ENCODE measurements around the gene PLAAT1. TPM values are rescaled to one million over a fixed set of nuclear protein-coding genes. Genes with fewer than 3 reads are reported as not detected.

The PLAAT1 gene
- total and polyA plus RNA-seq, 8 donors, result 1.00 to 5.8 (median 1.6) TPM; not detected in 5

- H3K4me3 ChIP-seq, result peak overlapping the region; percentile 45 to 58 (median 55)
- peaks cover 0 to 23% (median 9%) of the 10 kb centered on the region in 3 donors for H3K27me3 ChIP-seq
- peak overlapping the region in 2 of 5 donors; percentile 79 to 83 for H3K27ac ChIP-seq
- intact Hi-C loops (cut with DNase I; ENCODE audit: low total_unique reads), result no loop called here
- DNase-seq, result no peak
- TF ChIP-seq POLR2A (IDR thresholded peaks at IDR 0.05), result no peak
- no peaks in the 10 kb centered on the region for H3K36me3 ChIP-seq
- peaks cover 5 to 16% (median 14%) of the 10 kb centered on the region in 4 donors for H3K4me1 ChIP-seq
- H3K9me3 ChIP-seq, result no peaks in the 10 kb centered on the region
- 78 to 86% (median 84%) methylated on average over 11 of the region's 11 CpGs for WGBS, 5 donors
Measured at GRCh38 chr3:193241716-193242115, 694 bp downstream of the PLAAT1 start.

GRCh38 chr3:193243571-193243970 lies 2.5 kb downstream of the PLAAT1 start:
- 84 to 93% (median 91%) methylated on average over 3 of the region's 3 CpGs for WGBS, 5 donors
- H3K36me3 ChIP-seq, result no peaks in the 10 kb centered on the region

GRCh38 chr3:193248848-193249468 lies 7.9 kb downstream of the PLAAT1 start:
- Histone ChIP-seq H3K9me3 (peaks cover 0 to 40% (median 32%) of the 10 kb centered on the region in 4 donors), H3K4me1 (no peaks in the 10 kb centered on the region), H3K4me3 (no peak overlapping the region), H3K36me3 (no peaks in the 10 kb centered on the region), H3K27me3 (no peaks in the 10 kb centered on the region), H3K27ac (no peak overlapping the region)
- DNase-seq, result no peak
- 54 to 98% (median 95%) methylated on average over 2 of the region's 2 CpGs for WGBS, 5 donors
- intact Hi-C loops (cut with DNase I; ENCODE audit: low total_unique reads), result no loop called here
- TF ChIP-seq EP300 (IDR thresholded peaks at IDR 0.05), result no peak
- no peak for TF ChIP-seq POLR2AphosphoS5 (IDR thresholded peaks at IDR 0.05)
- no peak for TF ChIP-seq CTCF (IDR thresholded peaks at IDR 0.05)
- no peak for TF ChIP-seq POLR2A (IDR thresholded peaks at IDR 0.05)

More at GRCh38 chr3:193243571-193243970, 2.5 kb downstream of the PLAAT1 start:
- no peak overlapping the region for H3K4me3 ChIP-seq
- no peak for DNase-seq
- peaks cover 0 to 15% (median 12%) of the 10 kb centered on the region in 4 donors for H3K9me3 ChIP-seq
- intact Hi-C loops (cut with DNase I; ENCODE audit: low total_unique reads), result no loop called here
- H3K27me3 ChIP-seq, result peaks cover 0 to 23% (median 9%) of the 10 kb centered on the region in 3 donors
- no peak overlapping the region for H3K27ac ChIP-seq
- H3K4me1 ChIP-seq, result peaks cover 5 to 16% (median 14%) of the 10 kb centered on the region in 4 donors
- TF ChIP-seq POLR2A (IDR thresholded peaks at IDR 0.05) (no peak), EP300 (IDR thresholded peaks at IDR 0.05) (no peak), POLR2AphosphoS5 (IDR thresholded peaks at IDR 0.05) (no peak), CTCF (IDR thresholded peaks at IDR 0.05) (no peak)

- Histone ChIP-seq H3K27ac (no peak overlapping the region), H3K9me3 (peaks cover 0 to 40% (median 32%) of the 10 kb centered on the region in 4 donors), H3K4me1 (no peaks in the 10 kb centered on the region), H3K36me3 (no peaks in the 10 kb centered on the region), H3K27me3 (no peaks in the 10 kb centered on the region), H3K4me3 (no peak overlapping the region)
- 78 to 91% (median 89%) methylated on average over 4 of the region's 4 CpGs for WGBS, 5 donors
- no peak for TF ChIP-seq POLR2AphosphoS5 (IDR thresholded peaks at IDR 0.05)
- TF ChIP-seq EP300 (IDR thresholded peaks at IDR 0.05), result no peak
- TF ChIP-seq CTCF (IDR thresholded peaks at IDR 0.05), result no peak
- no peak for TF ChIP-seq POLR2A (IDR thresholded peaks at IDR 0.05)
- intact Hi-C loops (cut with DNase I; ENCODE audit: low total_unique reads), result no loop called here
- DNase-seq, result no peak
Measured at GRCh38 chr3:193250492-193250891, 9.5 kb downstream of the PLAAT1 start.

All from stomach (tissue), 9 donors.